HuH-7.5 (cell line): ENCODE data around the gene GRIPAP1.

Source experiments
- DNase-seq: peaks from one replicate; pipeline ENCODE4 v3.0.0; 2011; ENCODE audit warnings: low spot score

GRIPAP1 gene

GRCh38 chrX:48957827-48958634 lies 44.0 kb downstream of the GRIPAP1 start:
- peak; percentile 97 for DNase-seq

- peak; percentile 81 for DNase-seq
Observed at GRCh38 chrX:48957477-48957826, 44.6 kb downstream of the GRIPAP1 start, which contains the start of gene OTUD5. Gene OTUD5 (minus strand): TSS chrX:48957607. CDS start chrX:48957570, 37 bp downstream.

DNA sequence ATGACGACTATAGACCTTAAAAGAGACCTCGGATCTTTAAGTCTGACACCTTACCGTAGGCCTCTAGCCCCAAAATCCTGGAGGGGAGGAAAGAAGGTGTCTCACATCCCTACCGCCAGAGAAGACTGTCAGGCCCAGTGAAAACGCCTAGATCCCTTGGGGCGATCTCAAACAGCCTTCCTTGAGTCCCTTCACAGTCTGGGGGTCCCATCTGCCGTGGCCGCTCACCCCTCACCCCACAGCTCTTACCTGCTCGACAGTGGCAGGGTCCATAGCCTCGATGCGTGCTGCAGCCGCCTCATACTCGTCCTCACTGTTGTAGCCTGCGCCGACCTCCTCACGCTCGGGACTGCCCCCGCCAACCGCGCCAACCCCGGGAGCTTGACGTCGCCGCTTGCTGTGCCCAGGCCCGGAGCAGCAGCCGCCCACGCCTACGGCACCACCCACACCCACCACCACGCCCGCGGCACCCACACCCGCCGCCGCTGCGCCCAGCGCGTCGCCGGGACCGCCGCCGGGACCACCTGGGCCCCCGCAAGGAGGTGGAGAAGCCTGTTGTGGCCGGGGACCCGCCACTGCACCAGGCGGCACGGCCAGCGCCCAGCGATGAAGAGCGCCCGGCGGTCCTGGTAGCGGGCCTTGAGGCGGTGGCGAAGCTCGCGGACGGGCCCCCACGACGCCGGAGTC lies 45.2 kb downstream of the GRIPAP1 start:
- peak; percentile 35 for DNase-seq

DNA sequence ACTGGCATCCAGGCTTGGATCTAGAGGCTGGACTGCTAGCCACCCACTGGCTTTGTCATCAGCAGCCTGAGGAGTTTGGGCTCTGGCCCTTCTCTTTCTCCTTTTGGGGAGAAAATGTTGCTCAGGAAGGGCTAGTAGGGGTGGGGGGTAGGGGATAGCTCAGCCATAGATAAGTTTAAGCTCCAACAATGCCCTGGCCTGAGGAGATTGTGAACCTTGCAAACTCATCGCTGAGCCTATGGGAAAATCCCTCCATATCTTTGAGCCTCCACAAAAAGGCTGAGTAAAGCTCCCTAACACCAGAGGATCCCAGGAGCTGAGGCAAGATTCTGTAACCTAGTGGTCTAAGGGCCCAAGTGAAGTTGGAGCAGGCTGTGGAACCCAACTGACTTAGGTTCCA lies 53.5 kb downstream of the GRIPAP1 start:
- DNase-seq = no peak

GRCh38 chrX:48945517-48946348 lies 56.3 kb downstream of the GRIPAP1 start:
- DNase-seq = peak; percentile 55

DNA sequence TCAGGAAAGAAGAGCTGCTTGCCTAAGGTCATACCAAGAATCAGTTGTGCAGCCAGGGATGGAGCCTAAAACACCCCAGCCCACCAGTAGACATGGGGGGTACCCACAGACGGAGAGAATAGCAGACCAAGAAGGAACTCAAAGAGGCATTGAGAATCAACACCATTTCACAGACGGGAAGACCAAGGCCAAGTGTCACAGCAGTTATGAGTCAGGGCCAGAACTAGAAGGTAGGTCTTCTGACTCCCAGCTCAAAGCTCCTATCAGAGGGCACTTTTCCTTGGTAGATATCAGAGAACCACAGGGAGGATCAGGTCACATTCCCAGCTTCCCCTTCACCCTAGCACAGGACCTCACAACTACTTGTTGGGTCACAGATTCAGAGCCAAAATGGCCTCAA lies 59.2 kb downstream of the GRIPAP1 start:
- no peak for DNase-seq

DNA sequence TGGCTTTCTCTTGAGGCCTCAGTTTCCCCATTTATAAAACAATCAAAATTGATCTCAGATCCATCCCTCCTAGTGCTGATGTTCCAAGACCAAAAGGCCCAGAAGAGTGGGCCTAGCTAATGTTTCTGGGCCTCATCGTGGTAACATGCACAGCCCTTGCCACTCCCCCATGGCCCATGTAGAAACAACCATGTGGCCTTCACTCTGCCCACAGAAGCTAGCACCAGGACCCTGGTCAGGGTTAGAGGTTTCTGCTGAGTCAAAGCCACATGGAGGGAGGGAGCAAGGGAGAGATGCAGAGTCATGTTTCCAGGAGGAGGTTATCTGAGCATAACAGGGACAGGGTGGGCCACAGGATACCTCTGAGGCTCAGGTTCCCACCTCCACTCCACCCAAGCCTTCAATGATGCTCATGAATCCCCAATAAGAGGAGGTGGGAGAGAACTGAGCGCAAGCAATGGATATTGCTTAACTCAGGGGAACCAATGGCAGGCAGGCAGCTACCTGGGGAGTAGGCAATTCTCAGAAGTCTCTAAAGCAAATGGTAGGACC lies 61.6 kb downstream of the GRIPAP1 start:
- DNase-seq = no peak

DNA sequence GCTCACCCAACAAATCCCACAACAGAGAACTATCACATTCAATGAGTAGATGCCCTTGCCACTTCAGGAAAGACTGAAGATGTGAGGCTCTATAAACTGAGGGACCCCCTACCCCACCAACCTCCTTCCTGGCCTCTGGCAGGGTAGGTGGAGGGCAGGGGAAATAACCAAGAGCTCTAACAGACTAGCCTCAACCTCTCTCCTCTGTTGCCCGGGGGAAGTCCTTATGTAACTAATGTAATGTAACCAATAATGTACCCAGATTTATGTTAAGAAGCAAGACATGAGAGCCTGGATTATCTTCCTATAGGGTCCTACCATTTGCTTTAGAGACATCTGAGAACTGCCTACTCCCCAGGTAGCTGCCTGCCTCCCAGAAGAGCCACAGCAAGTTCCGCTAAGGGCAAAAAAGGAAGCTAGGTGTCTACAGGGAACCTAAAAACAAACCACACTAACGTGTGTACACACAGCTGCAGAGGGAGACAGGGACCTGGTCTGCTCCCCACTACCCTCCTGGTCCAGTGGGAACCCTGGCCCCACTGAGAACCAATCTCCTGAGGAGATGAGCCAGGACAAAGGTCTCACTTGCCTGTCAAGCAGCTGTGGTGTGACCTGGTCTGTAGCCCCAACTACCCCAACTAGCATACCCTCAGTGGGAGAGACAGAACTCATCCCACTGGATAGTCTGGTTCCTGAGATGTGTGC lies 62.4 kb downstream of the GRIPAP1 start:
- DNase-seq = no peak

DNA sequence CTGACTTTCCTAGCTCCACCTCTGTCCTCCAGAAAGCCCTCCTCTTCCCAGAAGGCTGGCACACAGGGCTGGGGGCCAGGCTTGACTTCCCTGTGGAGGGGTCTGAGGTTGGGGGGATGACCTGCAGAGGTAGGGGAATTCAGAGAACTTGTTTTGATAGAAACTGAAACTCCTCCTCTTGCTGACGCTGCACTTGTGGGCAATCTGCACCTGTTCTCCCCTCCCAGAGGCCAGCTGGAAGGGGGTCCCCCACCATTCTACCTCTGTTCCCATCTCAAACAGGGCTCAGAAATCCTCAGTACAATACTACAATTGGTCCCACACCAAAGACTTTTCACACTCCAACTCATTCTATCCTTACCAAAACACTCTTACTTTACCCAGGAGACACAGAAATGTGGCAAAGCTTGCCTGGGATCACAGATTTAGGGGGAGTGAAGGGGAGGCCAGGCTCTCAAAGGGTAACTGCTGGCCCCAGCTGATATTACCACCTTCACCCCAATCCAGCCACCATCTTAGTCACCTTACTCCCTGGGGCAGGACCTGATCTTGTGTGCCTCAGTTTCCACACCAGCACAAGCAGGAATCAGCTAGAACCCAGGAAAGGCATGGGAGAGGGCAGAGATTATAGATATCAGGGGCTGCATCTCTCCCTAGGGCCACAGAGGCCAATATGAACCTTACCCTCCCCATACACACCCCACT lies 63.2 kb downstream of the GRIPAP1 start:
- DNase-seq = no peak

GRCh38 chrX:48937054-48937907 lies 64.8 kb downstream of the GRIPAP1 start:
- DNase-seq = no peak

DNA sequence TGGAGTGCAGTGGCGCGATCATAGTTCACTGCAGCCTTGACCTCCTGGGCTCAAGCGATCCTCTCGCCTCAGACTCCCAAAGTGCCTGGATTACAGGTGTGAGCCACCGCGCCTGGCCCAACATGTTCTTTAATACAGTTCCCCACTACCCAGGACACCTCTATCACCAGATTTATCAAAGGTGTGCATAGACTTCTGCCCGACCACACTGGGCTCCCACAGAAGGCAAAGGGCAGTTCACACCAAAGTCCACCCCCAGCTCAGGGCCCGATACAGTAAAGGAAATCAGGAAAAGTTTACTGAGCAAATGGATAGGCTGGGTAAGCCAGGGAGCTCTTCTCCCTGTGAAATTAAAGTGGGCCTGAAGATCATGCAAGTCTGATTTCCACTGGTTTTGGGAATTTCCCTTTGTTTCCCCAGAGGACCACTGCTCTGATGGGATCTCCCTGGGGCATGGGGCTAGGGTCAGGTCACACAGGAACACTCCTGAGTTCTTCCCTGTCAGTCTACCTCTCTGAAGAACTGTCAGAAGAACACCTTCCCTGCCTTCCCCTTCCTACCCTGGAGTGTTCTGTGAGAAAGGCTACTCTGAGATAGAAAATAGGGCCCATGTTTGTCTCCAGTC lies 65.5 kb downstream of the GRIPAP1 start:
- DNase-seq = no peak

- DNase-seq = no peak
Observed at GRCh38 chrX:48935301-48935670, 66.8 kb downstream of the GRIPAP1 start.

- DNase-seq = no peak
Observed at GRCh38 chrX:48934581-48935300, 67.3 kb downstream of the GRIPAP1 start.

DNA sequence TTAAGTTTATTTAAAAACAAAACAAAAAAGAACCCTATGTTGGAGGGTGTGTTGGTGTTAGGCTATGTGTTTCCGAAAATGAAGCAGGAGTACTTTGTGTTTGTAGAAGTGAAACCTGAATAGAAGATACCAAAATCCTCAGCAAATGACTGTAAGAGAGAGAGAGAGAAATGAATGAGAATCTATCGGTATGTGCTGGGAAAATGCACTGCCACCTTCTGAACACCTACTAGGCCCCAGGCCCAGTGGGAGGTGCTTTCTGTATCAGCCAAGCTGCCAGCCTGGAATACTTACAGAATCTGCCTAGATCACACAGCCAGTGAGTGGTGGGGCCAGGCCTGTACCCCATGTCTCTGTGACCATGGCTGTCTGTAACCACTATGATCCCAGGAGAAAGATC lies 68.3 kb downstream of the GRIPAP1 start:
- DNase-seq = no peak

DNA sequence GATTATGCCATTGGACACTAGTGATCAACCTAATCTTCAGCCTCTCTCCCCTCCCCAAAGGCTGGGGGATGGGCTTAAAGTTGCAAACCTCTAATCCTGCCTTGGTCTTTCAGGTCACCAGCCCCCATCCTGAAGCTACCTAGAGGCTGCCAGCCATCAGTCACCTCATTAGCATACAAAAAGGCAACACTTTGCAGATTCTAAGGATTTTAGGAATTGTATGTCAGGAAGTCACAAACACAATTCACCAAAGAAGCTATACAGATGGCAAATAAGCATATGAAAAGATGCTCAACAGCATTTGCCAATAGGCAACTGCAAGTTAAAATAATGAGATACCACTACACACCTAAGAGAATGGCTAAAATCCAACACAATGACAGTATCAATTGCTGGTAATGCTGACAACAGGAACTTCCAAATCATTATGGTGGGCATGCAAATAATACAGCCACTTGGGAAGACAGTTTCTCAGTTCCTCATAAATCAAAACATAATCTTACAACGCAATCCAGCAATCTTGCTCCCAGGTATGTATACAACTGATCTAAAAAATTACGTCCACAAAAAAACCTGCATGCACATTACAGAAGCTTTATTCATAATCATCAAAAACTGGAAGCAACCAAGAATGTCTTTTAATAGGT lies 74.2 kb downstream of the GRIPAP1 start:
- DNase-seq = no peak

- DNase-seq = no peak
Observed at GRCh38 chrX:48927123-48927522, 74.9 kb downstream of the GRIPAP1 start.

- DNase-seq = no peak
Observed at GRCh38 chrX:48924270-48924669, 77.8 kb downstream of the GRIPAP1 start.

GRCh38 chrX:48923771-48924170 lies 78.3 kb downstream of the GRIPAP1 start:
- no peak for DNase-seq
